NCI-H1694 treated with DMSO at 0.1 percent for 48 hours (cell line): ENCODE measurements around the gene ASB10.

Experiments used
- DNase-seq: peaks from one replicate; lab custom pipeline; 2025; lab: John Stamatoyannopoulos, UW

ASB10 gene

DNA sequence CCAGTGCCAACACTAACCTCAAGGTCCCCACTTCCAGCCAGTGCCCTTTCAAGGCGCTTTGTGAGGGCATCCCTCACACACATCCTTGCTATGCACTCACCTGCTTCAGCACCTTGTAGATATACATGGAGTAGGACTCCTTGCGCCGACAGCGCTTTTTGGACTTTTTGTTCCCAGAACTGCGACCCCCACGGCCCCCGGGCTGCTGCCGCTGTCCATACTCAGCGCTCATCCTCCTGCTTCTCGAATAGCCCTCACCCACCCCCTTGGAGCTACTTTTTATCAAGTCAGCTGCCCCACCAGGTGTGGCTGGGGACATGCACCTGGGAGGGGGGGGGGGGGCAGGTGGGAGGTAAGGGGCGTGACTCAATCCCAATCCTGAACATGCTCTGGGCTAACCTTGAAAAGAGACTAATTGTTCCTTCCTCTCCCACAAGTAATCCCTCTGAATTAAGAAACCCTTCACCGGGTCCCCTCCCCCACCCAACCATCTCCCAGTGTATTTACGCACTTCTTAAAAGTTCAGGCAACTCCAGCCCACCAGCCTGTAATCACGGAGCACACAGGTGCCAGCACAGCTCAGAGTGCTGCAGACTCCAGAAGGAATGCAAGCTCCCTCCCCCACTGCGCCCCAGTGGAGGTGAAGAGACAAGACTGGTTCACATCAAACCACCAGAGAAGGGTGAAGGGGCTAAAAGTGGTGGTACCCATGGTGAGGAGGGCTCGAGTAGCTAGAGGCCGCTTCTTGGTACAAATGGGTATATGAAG is 23.2 kb upstream of the ASB10 start, which contains the start of gene H2BK1:
Gene H2BK1 (minus strand): TSS at position 402 of the 768 bp plus-strand sequence. CDS start 170 bp downstream, at position 232.
- no peak for DNase-seq

DNA sequence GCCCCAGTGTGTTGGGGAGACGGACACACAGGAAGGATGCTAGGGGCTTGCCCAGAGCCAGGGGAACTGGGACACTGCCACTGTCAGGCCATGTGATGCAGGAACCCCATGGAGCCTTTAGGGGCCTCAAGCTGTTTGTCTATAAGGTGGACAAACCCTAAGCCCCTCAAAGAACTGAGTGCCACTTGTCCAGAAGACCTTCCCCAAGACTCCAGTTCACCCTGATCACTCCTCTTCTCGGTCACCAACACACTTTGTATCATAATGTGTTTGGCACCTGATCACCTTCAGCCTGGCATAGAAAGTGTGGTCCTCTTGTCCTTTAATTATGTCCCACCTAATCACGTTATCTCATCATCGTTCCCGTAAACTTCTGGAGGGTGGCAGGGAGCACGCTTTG is 22.5 kb upstream of the ASB10 start:
- DNase-seq = no peak

DNA sequence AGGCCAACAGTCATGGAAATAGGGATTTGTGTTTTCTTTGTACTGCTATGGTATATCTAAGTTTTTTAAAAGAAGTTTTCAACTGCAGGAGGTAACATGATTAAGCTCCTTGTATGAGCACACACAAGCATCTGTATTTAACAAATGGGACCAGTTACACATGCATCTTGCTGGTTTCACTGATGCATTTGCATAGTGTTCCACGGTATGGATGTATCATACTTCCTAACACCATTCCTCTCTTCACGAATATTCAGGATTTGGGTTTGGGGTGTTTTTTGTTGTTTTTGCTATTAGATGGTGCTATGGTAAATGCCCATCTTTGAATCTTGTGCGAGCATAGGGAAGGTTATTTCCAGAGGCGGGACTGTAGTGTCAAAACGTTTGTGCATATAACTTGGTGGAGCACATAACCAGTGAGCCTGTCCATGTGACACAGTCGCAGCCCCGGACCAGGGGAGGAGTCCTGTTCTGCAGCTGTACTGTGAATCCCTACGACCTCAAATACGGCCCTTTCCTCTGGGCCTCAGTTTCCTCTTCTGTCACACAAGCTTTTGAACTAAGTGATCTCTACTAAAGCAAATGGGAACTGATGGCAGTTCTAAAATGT is 21.3 kb upstream of the ASB10 start:
- no peak for DNase-seq

DNA sequence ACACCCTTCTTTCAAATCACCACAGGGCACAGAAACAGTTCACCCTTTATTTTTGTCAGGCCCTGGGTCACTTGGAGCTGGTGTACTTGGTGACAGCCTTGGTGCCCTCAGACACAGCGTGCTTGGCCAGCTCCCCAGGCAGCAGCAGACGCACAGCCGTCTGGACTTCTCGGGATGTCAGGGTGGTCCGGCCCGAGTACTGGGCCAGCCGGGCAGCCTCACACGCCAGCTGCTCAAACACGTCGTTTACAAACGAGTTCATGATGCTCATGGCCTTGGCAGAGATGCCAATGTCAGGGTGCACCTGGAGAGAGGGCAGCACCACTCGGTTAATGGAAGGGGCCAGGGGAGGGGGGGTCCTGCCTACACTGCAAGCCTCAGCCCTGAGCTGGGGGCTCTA is 20.8 kb upstream of the ASB10 start:
- DNase-seq = no peak

DNA sequence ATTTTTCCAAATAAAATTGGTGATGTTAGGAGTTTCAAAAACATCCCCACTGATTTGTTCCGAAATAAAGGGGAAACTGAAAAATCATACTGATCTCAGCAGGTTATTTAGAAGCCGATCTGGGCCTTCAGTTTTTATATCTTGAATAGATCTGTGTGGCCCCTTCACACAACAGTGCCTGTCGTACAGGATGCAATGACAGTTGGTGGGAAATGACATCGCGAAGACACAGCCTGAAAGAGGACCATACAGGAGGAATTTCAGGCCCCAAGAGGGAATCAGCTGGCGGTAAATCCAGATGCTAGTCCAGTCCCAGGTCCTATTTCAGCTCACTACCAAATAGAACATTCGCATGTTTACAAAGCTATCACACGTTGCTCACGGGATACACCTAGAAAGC is 20.3 kb upstream of the ASB10 start:
- DNase-seq = no peak

DNA sequence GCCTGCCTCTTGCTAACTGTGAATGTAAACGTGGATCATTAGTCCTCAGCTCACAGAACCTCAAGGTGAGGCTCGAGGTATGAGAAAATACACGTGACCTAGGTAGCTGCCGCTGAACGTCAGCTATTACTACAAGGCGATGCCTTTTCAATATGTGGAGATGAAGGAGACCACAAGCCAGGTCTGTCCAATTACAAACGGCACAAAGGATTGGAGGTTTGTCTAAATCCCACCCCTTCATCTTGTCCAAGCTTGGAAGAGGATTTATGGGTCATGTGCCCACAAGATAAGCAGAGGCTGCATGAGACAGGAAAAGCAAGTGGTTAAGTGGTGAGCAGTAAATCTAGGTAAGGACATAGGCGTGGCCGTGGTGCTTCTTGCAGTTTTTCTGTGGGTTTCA is 19.9 kb upstream of the ASB10 start:
- no peak for DNase-seq

DNA sequence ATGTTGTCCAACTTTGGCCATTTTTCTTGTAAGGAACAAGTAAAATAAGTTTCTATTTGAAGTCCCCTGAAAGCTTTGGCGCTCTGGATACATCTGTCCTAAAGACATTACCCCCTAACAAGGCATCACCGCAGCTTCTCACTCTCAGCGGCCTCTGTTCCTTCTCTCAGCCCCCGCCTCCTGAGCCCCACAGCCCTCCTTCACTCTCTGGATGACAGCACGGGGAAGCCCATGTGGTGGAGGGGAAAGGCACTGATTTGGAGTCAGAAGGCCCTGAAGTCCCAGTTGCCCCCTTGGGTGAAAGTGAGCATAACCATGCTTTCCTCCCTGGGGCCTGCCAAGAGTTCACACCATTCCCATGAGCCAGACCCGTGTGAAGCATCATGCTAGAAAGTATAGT is 18.7 kb upstream of the ASB10 start:
- DNase-seq = no peak

DNA sequence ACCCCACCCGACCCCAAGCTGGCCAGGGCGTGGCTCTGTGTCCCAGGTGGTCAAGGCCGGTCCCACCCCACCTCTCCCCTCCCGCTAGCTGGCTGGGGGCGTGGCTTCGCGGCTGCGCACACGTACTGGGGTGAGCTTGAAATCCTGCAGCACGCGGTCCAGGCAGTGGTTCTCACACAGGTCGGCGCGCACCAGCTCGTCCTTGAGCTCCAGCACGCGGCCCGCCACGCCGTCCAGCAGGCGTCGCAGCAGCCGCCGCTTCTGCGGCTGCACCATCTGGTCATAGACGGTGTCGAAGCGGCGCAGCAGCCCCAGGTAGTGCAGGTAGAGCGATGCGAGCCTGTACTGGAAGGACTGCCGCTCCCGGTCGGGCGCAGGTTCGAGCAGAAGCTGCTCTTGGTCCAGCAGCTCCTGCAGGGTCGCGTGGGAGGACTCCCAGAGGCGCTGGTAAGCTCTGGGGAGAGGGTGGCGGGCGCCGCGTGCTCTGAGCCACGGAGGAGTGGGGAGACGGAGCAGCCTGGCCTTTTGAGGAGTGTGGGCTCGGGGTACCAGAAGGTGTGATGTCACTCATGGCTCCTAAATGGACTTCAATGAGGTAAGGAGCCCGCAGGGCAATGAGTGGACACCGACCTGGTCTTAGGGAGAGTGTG is 17.5 kb upstream of the ASB10 start:
- no peak for DNase-seq

DNA sequence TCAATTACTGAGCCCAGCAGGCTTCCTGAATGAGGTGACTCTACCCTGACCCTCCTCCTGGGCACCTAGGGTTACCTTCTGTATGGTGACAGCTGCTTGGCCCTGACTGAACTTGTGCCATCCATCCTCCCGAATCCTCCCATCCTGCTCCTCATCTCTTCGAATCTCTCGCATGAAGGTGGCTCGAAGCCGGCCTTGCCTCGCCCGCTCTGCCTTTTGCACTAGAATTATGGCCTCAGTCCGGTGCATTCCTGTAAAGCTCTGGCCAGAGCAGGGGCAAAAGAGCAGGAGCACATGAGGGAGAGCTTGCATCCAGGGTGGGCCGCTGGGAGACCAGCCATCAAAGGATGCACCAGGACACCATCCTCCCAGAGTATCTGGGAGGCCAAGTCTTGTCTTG is 15.8 kb upstream of the ASB10 start:
- DNase-seq = no peak

DNA sequence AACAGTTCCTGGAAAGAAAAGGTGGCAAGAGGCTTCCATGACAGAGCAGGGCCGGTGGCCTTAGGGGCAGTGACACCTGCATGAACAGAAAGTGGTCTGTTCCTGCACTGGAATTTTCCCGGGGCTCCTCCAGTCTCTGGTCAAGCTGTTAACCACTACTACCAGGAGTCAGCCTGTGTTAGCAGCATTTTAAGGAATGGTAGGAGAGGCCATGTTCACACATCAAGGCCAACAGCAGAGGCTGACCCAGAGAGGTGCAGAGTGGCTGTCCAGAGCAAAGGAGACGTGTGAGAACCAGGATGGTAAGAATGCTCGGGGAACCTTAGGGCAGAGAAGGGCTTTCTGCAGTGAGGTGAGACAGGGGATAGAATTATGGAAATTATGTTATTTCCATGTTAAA is 14.7 kb upstream of the ASB10 start:
- DNase-seq = no peak

DNA sequence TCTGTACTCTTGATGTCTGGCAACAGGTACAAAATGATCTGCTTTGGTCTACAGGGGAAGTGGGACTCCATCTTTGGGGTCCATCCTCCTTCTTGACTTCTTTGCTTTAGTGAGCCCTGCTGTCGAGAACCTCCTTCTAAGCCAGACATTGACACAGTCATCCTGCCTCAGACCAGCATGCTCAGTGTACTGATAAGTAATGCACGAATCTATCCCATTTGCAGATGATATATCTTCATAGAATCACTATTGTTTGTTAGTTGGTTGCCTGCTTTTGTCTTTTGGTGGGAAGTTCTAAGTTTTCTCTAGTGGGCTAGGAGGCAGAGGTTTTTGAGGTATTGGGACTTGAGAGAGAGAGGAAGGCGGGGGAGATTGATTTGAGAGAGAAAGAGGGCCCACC is 14.3 kb upstream of the ASB10 start:
- DNase-seq = no peak

DNA sequence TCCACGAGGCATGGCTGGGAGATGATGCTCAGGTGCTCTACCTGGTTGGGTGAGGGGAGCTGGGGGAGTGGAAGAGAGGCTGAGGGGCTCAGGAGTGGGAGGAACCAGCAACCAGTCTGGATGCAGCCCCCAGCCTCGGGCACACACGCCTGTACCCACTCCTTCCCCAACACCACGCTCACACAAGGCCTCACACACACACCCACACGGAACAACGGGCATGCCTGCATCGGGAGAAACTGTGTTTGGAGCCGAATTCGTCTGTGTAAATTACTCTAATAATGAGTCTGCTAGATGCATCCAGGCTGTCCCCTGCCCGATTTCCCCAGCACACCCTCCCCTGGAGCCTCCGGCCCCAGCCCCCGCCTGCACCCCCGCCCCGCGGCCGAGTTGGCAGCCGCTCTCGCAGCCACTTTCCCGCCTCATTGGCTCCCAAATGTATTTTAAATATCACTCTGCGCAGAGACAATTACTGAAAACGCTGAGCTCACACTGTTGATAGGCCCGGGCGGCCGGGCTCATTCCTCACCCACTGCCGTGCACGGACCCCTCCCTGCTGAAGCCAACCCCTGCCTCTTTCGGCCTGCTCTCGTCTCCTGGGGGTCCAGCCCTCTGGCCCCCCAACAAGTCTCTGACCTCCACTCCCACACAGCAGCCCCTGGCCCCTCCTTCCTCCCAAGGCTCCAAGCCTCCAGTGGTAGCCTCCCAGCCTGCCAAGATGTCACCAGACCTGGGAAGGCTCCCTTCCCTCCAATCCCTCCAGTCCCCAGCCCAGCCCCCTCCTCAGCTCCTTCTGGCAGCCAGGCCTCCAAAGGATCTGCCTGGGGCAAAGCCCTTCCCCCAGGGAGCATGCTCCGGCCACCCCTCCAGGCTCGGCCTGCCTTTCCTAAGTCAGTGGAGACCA is 12.1 kb upstream of the ASB10 start:
- DNase-seq = peak; percentile 49

DNA sequence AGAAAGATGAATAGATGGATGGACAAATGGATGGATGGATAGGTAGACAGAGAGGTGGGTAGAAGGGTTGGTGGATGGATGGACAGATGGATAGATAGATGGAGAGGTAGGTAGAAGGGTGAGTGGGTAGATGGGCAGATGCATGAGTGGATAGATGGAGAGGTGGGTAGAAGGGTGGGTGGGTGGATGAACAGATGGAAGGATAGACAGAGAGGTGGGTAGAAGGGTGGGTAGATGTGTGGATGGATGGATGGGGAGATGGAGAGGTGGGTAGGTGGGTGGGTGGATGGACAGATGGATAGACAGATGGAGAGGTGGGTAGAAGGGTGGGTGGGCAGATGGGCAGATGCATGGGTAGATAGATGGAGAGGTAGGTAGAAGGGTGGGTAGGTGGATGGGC is 10.9 kb upstream of the ASB10 start:
- no peak for DNase-seq

DNA sequence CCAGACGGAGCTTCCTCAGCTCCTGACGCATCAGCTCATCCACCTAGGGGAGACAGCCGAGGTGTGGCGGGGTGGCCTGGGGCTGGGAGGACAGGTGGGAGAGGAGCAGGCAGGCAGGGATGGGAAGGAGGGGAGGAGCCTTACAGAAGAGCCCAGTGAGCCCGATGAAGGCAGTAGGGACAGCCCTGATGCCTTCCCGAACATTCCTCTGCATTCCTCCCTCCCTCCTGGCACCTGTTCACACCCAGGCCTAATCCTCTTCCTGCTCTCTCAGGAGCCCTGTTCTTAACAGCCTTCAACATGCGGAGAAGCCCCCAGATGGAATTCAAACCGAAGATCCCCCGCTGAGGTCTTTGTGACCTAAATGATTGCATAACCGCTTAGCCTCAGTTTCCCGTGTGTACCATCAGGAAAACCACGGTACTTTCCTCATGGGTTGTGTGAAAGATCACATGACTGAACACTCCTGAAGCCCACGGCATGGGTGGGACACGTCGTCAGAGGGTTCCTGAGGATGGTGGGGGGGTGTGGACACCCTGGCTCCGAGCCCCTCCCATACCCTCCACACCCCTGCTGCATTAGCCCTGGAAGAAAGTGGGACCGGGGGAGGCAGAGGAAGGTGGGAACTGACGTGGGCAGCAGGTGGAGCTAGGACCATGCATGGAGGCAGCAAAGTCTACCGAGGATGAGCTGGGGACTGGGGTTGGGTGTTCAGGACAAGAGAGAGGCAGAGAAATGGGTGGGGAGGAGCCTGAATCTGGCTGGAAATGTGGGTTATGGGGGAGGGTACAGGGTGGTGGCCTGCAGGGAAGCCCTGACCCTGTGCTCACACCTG is 8.8 kb upstream of the ASB10 start:
- DNase-seq = no peak

DNA sequence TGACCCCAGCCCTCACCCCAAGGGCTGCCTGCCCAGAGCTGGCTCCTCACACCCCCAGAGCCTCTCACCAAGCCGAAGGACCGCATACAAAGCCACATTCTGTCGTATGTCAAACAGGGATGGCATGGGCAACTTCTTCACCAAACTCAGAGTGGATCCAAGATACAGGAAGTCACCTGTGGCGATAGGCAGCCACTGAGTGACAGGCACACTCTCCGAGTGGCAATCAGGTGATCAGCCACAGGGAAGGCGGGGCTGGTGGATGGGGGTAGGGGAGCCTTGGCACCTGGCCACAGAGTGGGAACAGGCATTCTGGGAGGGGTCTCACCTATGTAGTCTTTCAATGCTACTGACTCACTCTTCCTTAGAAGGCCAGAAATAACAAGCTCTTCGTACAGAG is 7.1 kb upstream of the ASB10 start:
- DNase-seq = no peak

DNA sequence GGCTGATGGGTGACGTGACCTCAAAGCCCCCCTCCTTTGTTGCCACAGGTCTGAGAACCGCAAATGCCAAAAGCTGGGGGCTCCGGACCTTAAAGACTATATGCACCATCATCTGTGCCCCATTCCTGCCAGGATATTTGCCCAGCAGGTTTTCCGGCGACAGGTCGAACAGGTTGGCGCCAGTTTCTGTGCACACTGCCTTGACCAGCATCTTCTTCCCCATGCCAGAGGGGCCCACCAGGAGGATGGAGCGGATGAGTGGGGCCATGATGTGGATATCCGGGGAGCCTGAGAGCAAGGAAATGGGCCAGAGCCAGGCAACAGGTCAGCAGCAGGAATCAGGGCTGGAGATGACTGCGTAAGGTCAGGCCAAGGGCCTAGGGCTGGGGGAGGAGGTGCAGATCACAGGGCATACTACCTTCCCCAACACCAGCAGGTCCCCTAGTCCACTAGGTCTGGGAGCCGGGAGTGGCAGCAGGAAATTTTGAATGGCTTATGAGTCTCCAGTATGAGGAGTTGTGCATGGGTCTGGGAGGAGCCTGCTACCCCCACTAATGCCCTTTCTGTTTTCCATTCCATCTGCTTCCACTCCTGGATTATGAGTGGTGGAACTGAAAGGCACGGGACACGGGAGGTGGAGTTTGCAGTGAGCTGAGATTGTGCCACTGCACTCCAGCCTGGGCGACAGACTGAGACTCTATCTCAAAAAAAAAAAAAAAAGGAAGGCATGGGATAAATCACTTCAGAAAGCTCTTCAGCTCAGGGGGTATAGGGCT is 6.3 kb upstream of the ASB10 start:
- no peak for DNase-seq

DNA sequence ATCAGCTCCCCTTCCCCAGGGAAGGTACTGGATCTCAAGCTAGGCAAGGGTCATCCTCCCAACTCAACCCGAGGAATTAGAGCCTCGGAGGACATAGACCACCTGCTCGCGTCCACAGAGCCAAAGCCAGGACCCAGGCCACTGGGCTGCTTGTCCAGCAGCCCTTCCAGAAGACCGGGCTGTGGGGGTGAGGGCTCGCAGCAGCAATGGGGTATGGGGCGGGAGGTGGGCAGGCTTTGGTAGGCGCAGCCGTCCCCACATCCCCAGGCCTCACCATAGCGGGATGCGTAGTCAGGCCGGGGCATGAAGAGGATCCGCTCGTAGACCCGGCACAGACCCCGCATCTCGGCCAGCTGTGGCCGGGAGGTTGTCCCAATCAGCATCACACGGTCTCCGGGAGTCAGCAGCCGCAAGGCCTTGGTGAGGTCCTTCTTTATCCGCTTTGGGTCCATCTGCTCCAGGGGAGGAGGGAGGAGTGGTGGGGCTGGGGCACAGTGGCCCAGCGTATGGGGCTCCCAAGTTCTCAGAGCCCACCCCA is 5.0 kb upstream of the ASB10 start:
- no peak for DNase-seq

DNA sequence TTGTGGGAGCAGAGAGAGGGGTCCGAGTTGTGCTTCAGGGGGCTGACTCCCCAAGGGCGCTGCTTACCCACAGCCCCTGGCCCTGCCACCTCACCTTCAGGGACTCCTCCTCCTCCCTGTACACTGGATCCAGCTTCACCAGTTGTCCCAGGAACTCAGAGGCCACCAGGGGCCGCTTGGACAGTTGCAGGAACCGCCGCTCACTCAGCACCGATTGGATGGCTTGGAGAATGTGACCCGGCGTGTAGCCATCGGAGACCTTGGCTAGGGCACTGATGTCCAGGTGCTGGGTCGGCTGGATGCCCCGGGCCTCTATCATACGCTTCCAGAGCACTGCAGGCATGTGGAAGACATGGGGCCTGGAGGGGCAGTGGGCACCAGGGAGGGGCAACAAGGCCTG is 4.5 kb upstream of the ASB10 start:
- DNase-seq = no peak

DNA sequence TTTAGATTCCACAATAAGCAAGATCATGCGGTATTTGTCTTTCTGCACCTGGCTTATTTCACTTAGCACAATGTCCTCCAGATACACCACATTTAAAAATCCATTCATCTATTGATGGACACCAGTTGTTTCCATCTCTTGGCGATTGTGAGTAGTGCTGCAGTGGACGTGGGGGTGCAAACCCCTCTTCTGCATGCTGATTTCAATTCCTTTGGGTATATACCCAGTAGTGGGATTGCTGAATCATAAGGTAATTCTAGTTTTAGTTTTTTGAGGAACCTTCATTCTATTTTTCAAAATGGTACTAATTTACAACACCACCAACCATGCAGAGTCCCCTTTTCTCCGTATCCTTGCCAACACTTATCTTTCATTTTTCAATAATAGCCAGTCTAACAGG is 2.0 kb upstream of the ASB10 start:
- no peak for DNase-seq

DNA sequence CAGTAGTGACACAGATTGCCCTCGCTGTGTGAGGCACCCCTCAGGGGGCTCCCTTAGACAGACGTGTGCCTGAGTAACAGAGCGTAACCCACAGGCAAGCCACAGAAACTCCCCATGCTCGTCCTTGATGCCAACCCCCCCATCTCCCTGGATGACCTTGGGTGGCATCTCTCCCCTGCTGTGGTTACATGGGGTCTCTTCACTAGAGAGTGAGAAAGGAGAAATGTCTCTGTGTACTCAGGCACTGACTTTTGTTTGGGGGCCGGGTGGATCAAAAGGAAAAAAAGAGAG is 1.1 kb upstream of the ASB10 start:
- DNase-seq = no peak
